Suprapubic skin (tissue), 4 donors: ENCODE data around the gene SCO2. TPM values are rescaled to one million over a fixed set of nuclear protein-coding genes. Genes with fewer than 3 reads are reported as not detected.

Experiments used
- DNase-seq, 2 donors: peaks; one replicate each; pipeline ENCODE4 v3.0.0-alpha.2; 2019; ENCODE audit warnings: low spot score in 2 of 2
- H3K27ac ChIP-seq: fragments of 200-600 bp; sonication (generic); one replicate; pipeline ENCODE4 v1.5.1; 2019
- H3K27me3 ChIP-seq: fragments of 200-600 bp; sonication (generic); one replicate; pipeline ENCODE4 v1.5.1; 2019
- H3K36me3 ChIP-seq: fragments of 200-600 bp; sonication (generic); one replicate; pipeline ENCODE4 v1.5.1; 2019
- H3K4me1 ChIP-seq: fragments of 200-600 bp; sonication (generic); one replicate; pipeline ENCODE4 v1.5.1; 2019
- H3K4me3 ChIP-seq: fragments of 200-600 bp; sonication (generic); one replicate; pipeline ENCODE4 v1.5.1; 2019; ENCODE audit warnings: mild to moderate bottlenecking
- H3K9me3 ChIP-seq: fragments of 200-600 bp; sonication (generic); one replicate; pipeline ENCODE4 v1.5.1; 2019
- CTCF ChIP-seq, 2 donors: fragments of 200-600 bp in 1 of 2; fragments of 450-650 bp in 1 of 2; sonication (generic) in 1 of 2; IDR thresholded peaks; one replicate each; pipeline ENCODE4 v1.5.1; 2016 to 2019; ENCODE audit warnings: antibody characterized with exemption in 2 of 2, mild to moderate bottlenecking in 1 of 2, moderate library complexity in 1 of 2
- EP300 ChIP-seq: sonication (generic); formaldehyde crosslinking; IDR thresholded peaks from one replicate; pipeline ENCODE4 v1.6.1; 2017; ENCODE audit warnings: antibody characterized with exemption
- POLR2A ChIP-seq, 2 donors: fragments of 450-650 bp; IDR thresholded peaks; one replicate each; pipeline ENCODE4 v1.6.1; 2017; ENCODE audit warnings: antibody characterized with exemption in 2 of 2, mild to moderate bottlenecking in 2 of 2, moderate library complexity in 2 of 2
- POLR2AphosphoS5 ChIP-seq, 3 donors: sonication (generic); formaldehyde crosslinking; IDR thresholded peaks; one replicate each; pipeline ENCODE4 v1.6.1; 2017; ENCODE audit warnings: antibody characterized with exemption in 3 of 3
- WGBS: methylation state at CpG from one replicate; pipeline ENCODE4 v1.1.5; 2018; 5-methylcytosine and 5-hydroxymethylcytosine counted together
- total RNA-seq, 4 donors: library from RNA; depleted of rRNA; stranded (reverse); fragments of >200 nt; gene quantifications; one replicate each; pipeline ENCODE4 v1.1.0, GENCODE V29; 2016

Gene SCO2
- total RNA-seq, 4 donors from 2014 or later, result 1.7 to 7.9 (median 4.7) TPM; not detected in 1

- TF ChIP-seq POLR2A (IDR thresholded peaks at IDR 0.05) (no peak), EP300 (no peak), POLR2AphosphoS5 (IDR thresholded peaks at IDR 0.05) (no peak), CTCF (IDR thresholded peaks at IDR 0.05) (no peak)
- Histone ChIP-seq H3K36me3 (no peaks in the 10 kb centered on the region), H3K27me3 (peaks cover 13% of the 10 kb centered on the region), H3K9me3 (no peaks in the 10 kb centered on the region), H3K27ac (no peak overlapping the region), H3K4me3 (no peak overlapping the region), H3K4me1 (peaks cover 7% of the 10 kb centered on the region)
- no peak for DNase-seq
- 90% methylated on average over 8 of the region's 8 CpGs for WGBS
Measured at GRCh38 chr22:50553310-50553709, 27.9 kb upstream of the SCO2 start.

- Histone ChIP-seq H3K4me1 (peaks cover 20% of the 10 kb centered on the region), H3K4me3 (no peak overlapping the region), H3K27me3 (peaks cover 31% of the 10 kb centered on the region), H3K9me3 (no peaks in the 10 kb centered on the region), H3K36me3 (no peaks in the 10 kb centered on the region), H3K27ac (no peak overlapping the region)
- TF ChIP-seq EP300 (no peak), CTCF (IDR thresholded peaks at IDR 0.05) (no peak), POLR2A (IDR thresholded peaks at IDR 0.05) (no peak), POLR2AphosphoS5 (IDR thresholded peaks at IDR 0.05) (no peak)
- no peak for DNase-seq
- WGBS, result 95% methylated on average over 9 of the region's 11 CpGs
Measured at GRCh38 chr22:50551160-50551752, 25.9 kb upstream of the SCO2 start.

- Histone ChIP-seq H3K4me3 (no peak overlapping the region), H3K27me3 (peaks cover 34% of the 10 kb centered on the region), H3K4me1 (peaks cover 25% of the 10 kb centered on the region), H3K9me3 (no peaks in the 10 kb centered on the region), H3K27ac (no peak overlapping the region), H3K36me3 (no peaks in the 10 kb centered on the region)
- no peak for TF ChIP-seq EP300
- TF ChIP-seq POLR2A (IDR thresholded peaks at IDR 0.05), result no peak
- no peak for TF ChIP-seq POLR2AphosphoS5 (IDR thresholded peaks at IDR 0.05)
- TF ChIP-seq CTCF (IDR thresholded peaks at IDR 0.05), result no peak
- no peak for DNase-seq
- 93% methylated on average over 8 of the region's 8 CpGs for WGBS
Measured at GRCh38 chr22:50550395-50550794, 25.0 kb upstream of the SCO2 start.

GRCh38 chr22:50548921-50549790 lies 23.8 kb upstream of the SCO2 start:
- no peak for DNase-seq
- Histone ChIP-seq H3K4me1 (peaks cover 37% of the 10 kb centered on the region), H3K4me3 (peak overlapping the region; percentile 39), H3K9me3 (no peaks in the 10 kb centered on the region), H3K36me3 (no peaks in the 10 kb centered on the region), H3K27me3 (peaks cover 34% of the 10 kb centered on the region), H3K27ac (no peak overlapping the region)
- 78% methylated on average over 10 of the region's 68 CpGs for WGBS
- TF ChIP-seq POLR2AphosphoS5 (IDR thresholded peaks at IDR 0.05) (no peak), CTCF (IDR thresholded peaks at IDR 0.05) (no peak), POLR2A (IDR thresholded peaks at IDR 0.05) (no peak), EP300 (no peak)
